GM19438 (cell line): ENCODE data around the gene CTAG1A.
"Not testable (repeated sequence)": the region's sequence is repeated elsewhere in the genome, so short reads cannot be mapped to it uniquely, and the experiment has no call there.

ENCODE experiments used
- ATAC-seq: cut with Tn5 transposase; IDR thresholded peaks from one replicate; pipeline ENCODE4 v1.9.1; 2021; ENCODE audit warnings: low read depth; ENCODE audit not compliant: unreplicated experiment

The CTAG1A gene

DNA sequence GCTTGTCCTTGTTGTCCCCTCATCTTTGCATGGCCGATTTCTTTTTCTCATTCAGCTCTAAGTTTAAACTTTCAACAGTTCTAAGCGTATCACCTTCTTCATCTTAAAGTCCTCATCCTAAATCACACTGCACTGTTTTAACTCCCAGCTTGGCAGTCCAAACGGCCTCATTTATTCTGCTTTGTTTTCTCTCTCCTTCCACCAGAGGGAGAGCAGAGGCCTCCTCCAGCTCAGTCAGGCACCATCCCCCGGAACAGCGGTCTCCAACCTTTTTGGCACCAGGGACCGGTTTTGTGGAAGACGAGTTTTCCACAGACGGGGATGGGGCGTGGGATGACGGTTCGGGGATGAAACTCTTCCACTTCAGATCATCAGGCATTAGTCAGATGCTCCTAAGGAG, 14.6 kb upstream of the CTAG1A start:
- not testable (repeated sequence) for ATAC-seq

DNA sequence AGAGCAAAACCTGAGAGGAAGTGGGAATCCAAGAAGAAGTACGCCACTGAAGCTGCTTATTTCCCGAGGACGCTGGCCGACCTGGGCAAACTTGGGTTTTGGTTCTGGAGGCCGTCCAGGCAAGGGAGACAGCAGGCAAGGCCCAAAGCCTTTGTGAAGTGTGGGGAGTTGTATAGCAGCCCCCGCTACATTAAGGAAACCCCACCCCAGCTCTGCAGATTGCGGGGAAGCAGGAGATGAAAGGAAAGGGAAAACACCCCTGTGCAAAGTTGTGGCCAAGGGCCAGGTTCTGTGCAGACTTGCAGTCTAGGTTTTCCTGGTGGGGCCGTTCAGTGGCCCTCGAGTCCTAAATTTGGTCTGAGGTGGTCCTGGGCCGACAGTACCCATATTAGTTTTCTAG, 11.9 kb upstream of the CTAG1A start:
- not testable (repeated sequence) for ATAC-seq

DNA sequence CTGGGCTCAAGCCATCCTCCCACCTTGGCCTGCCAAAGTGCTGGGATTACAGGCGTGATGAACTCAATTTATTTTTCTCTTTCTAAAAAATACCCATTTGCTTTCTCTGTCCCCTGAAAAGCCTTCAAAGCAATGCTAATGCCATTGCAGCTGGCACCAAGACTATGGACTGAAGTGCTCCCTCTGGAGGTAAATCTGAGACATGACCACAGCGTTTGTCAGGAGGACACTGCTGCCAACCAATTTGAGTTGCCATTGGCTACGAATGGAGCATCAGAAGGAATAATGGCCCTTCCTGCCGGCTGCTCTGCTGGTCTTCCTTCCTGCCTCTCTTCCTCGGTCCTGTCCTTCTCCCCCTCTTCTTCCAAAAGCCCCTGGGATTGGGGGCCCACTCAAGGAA, 9.9 kb upstream of the CTAG1A start:
- not testable (repeated sequence) for ATAC-seq

DNA sequence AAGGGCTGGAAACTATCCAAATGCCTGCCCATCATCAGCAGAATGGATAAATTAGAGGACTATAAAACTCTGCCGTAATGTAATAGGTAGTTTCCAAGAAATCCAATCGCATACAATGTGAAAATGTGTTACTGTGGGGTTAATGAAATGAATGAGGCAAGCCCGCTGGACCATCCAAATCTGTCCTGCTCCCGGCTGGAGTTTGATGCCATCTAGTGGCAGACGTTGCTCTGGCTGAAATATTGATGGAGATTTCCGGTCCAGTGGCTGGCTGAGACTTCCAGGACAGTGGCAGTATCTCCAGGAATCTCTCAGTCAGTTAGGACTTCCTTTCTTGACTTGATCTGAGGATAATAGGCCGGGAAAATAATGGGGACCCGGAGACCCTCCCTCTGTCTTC, 1.9 kb upstream of the CTAG1A start:
- not testable (repeated sequence) for ATAC-seq

DNA sequence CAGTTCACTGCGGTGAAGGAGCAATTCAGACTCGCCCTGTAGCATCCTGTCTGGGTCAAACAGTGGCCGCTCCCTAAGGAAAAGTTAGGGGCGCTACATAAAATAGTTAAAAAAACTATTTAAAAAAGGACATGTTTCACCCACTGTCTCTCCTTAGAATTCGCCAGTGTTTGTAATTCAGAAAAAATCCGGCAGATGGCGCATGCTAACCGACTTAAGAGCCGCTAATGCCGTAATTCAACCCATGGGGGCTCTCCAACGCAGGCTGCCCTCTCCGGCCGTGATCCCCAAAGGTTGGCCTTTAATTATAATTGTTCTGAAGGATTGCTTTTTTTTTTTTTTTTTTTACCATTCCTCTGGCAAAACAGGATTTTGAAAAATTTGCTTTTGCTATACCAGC, 5.5 kb downstream of the CTAG1A start:
- ATAC-seq, result not testable (repeated sequence)

DNA sequence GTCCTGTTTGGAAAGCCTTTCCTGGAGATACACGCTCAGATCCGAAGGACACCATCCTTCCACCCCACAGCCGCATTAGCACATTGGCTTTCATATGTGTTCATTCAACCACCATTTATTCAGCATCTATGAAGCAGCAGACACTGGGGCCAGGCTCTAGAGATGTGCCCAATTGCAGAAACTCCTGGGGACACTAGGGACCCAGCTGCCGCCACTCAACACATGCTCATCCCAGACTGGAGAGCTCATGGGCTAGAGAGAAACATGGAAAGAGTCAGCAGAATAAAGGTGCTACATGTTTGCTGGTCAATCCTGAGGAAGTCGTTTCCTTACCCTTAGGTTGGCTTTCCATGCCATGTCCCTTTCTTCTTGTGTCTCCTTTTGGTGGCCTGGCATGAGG, 7.6 kb downstream of the CTAG1A start:
- no peak for ATAC-seq

DNA sequence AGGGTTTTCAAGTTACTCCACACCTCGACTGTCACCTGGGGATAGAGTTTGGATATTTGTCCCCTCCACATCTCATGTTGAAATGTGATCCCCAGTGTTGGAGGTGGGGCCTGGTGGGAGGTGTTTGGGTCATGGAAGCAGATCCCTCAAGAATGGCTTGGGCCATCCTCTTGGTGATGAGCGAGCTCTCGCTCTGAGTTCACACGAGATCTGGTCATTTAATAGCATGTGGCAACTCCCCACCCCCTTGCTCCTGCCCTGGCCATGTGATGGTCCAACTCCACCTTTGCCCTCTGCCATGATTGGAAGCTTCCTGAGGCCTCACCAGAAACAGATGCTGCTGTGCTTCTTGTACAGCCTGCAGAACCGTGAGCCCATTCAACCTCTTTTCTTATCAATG, 8.3 kb downstream of the CTAG1A start:
- no peak for ATAC-seq

DNA sequence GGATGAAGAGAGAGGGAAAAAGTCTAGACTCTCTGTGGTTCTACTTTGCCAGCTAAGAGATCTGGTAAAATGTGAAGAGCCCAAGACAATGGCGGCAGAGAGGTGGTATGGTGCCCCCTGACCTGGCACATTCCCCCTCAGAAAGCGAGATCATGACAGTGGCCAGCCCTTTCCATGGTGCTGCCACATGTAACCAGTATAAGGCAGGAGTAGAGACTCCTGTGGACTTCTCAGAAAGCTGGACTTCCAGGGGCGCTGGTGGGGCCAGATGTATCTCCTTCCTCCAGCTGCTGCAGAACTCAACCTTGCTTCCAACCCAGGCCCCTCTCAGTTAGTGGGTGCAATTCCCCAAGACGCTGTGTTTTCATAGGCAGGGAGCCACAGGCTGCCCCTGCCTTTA, 9.6 kb downstream of the CTAG1A start:
- no peak for ATAC-seq

DNA sequence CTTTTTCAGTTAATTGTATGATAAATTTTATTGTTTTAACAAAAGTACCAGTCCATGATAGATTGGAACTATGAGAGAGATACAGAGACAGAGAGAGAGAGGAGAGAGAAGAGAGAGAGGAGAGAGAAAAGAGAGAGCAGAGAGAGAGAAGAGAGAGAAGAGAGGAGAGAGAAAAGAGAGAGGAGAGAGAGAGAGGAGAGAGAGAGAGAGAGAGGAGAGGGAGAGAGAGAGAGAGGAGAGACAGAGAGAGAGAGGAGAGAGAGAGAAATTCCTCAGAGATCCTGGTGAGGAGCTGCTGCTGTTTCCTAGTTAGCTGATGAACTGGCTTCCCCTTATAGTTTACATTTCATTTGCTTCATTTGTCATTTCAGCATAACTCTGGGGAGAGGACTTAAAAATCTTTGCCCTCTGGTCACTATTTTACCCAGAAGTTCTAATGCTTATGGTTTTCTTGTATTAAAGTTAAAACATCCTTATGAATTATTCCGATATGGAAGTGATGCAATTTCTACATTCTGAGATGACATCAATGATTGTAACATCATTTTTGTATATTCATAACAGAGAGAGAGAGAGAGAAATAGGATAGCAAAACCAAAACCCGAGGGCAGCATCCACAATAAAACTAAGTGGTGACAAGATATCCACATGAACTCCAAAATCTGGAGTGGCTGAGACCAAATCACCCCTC, 10.8 kb downstream of the CTAG1A start:
- ATAC-seq, result no peak

DNA sequence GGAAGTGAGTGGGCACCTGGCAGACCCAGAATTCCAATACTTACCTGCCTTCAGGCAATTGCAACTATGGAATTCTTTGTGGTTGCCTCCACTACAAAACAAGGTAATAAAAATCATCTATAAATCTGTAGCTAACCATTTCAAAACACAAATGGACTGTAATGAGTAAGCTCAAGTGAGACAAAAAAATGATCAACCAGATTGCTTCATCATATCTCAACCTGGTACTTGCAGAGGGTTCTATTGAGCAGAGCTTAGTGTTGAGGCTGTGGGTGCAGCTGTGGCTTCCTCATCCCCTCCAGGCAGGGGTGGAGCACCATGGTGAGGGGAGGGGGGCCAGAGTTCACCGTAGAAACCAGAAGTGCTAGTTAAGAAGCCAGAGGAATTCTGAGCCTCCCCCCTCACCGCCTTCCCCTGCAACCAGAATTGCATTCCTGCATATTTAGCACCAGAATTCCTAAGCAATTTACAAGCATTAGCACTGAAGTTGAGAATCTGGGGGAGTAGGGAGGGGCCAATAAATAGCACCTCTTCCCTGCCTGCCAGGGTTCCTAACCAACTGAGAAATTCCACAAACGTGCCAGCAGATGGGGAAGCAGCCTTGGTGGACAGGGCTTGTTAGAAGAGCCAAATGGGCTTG, 11.5 kb downstream of the CTAG1A start:
- ATAC-seq, result no peak

DNA sequence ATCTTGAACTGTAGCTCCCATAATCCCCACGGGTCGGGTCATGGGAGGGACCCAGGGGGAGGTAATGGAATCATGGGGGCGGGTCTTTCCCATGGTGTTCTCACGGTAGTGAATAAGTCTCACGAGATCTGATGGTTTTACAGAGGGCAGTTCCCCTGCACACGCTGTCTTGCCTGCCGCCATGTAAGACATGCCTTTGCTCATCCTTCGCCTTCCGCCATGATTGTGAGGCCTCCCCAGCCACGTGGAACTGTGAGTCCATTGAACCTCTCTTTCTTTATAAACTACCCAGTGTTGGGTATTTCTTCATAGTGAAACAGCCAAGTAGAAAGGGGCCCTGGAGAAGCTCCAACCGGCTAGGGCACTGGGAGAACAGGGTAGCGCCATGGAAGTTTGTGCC, 12.3 kb downstream of the CTAG1A start:
- ATAC-seq, result no peak

DNA sequence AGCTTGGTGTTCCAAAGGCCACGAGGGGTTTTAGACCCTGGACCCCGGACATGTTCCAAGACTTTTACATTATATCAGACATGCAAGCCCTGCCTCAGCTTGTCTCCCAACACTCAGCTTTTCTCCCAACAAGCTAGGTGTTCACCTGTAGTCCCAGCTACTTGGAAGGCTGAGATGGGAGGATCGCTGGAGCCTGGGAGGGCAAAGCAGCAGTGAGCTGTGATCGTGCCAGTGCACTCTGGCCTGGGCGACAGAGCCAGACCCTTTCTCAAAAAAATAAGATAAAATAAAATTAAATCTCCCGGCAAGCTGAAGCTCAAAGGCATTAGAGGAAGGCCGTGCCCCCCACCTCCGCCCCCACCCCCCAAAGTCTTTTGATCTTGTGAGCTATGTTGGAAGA, 13.7 kb downstream of the CTAG1A start:
- no peak for ATAC-seq

DNA sequence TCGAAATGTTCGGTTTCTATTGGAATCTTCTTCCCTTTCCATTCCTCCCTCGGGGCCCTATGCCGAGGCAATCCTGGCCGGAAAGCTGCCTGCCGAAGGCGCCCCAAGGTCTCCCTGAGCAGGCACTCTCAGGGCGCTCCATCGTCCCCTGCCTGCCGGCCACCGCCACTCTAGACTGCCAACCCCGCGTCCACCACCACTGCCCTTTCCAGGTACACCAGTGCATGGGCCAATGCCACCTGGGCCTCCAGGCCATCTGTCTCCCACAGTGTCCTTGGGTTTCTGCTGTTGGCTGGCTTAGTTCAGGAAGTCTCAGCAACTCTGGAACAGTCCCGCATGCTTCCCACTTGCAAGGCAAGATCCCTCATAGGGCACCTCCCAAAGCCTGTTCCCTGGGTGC, 14.6 kb downstream of the CTAG1A start:
- no peak for ATAC-seq

DNA sequence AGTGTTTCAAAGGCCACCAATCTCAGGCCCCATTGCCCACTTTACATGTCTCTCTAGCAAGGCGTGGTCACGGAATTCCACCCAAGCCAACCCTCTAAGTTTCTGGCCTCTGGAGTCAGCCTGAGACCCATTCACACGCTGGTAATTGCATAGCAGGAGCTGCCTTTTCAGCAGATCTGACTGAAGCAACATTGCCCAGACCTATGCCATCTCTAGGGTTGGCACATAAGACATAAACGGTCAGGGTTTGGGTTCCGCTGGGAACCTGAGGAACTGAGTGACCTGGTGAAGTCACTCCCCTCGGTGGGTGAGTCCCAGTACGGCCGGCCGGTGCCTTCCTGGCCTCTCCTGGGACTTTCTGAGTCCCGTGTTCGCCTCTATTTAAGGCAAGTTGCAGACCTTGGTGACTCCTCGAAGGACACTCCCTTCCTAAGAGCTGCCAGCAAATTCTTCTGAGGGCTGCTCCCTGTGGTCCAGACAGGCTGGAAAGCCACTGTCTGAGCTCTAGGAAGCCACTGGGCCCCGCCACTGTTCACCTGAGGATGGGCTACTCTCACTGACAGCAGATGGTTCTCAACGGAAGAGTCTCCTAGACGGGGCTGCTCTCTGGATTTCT, 15.9 kb downstream of the CTAG1A start:
- ATAC-seq, result no peak

DNA sequence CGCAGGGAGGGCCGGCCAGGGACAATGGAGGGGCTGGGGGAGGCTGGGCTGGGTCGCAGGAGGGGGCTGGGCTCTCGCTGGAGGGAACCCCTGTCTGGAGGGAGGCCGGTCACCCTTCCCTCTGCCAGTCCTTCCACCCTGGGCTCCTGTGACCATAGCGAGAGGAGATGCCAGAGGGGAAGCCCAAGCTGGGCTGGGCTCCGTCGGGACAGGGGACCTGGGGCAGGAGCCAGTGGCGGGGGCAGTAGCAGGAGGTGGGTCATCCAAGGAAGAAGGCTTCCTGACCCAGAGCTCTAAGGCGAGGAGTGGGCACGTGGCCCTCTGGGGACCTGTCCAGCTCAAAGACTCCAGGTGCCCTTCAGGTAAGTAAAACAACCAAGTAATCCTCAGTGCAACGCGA, 17.3 kb downstream of the CTAG1A start:
- ATAC-seq, result no peak

DNA sequence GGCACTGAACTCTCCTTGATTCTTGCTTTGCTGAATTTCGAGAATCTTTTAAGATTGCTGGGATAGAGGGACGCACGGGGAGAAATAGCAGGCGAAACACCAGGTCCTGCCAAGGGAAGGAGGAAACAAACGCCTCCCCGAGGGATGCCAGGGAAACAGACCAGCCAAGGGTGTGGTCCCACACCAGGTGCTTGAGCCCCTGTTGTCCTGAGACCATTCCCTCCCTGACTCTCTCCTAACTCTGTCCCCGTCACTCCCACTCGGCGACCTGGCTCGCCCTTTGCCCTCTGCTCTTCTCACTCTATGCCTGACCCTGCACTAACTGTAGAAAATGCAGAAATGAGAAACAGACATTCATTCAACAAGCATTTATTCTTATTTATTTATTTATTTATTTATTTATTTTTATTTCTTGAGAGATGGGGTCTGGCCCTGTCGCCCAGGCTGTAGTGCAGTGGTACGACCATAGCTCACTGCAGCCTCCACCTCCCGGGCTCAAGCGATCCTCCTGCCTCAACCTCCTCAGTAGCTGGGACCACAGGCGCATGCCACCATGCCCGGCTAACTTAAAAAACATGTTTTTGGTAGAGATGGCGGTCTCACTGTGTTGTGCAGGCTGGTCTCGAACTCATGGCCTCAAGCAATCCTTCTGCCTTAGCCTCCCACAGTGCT, 18.0 kb downstream of the CTAG1A start:
- ATAC-seq, result no peak

DNA sequence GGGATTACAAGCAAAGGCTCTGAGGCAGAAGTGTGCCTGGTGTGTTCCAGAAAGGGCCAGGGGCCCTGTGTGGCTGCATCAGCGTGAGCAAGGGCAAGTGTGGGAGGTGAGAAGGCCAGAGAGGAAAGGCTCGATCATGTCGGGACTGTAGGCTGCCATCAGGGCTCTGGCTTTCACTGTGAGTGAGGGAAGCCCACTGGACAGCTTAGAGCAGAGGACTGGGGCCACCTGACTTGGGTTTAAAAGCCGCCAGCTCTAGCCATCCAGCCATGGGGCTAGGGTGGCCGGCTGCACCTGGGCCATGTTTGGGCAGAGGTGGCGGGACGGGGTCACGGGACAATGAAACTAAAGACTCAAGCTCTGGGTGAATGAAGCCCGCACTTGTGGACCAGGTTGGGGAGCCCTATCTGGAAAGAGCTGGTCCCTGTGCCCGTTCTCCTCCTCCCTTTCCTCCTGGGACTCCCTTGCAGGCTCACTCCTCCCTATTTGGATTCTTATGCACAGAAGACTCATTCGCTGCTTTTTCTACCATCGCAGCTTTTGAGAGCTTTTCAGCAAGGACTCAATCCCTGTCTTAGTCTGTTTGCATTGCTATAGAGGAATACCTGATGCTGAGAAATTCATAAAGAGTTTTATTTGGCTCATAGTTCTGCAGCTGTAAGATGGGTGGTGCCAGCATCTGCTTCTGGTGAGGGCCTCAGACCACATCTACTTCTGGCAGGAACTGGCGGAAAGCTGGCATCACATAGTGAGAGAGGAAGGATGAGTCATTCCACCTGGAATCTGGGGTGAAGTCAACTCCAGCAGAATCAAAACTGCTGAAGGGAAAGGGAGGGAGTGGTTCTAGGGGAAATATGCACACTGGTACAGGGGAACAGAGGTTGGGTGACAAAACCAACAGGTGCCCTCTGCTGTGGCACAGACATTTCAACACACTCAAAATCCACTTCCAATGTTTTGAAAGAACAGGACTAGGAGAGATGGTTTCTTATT, 18.8 kb downstream of the CTAG1A start:
- no peak for ATAC-seq

DNA sequence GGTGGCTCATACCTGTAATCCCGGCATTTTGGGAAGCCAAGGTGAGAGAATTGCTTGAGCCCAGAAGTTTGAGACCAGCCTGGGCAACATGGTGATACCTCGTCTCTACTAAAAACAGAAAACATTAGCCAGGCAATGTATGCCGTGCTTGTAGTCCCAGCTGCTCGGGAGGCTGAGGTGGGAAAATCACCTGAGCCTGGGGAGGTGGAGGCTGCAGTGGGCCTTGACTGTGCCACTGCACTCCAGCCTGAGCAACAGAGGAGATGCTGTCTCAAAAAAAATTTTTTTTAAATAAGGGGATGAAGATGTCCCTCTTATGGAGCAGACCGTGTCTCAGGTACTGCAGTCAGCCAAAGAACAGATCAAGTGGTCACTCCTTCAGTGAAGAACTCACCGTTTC, 20.6 kb downstream of the CTAG1A start:
- no peak for ATAC-seq

DNA sequence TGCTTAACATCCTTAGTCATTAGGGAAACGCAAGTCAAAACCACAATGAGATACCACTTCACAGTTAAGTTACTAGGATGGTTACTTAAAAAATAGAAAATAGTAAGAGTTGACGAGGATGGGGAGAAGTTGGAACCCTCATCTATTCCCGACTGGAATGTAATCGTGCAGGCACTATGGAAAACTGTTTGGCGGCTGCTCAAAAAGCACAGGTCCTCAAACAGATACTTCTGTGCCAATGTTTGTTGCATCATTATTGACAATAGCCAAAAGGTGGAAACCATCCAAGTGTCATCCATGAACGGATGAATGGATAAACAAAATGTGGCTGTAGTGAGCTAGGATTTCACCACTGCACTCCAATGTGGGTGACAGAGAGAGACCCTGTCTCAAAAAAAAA, 22.4 kb downstream of the CTAG1A start:
- ATAC-seq, result no peak

DNA sequence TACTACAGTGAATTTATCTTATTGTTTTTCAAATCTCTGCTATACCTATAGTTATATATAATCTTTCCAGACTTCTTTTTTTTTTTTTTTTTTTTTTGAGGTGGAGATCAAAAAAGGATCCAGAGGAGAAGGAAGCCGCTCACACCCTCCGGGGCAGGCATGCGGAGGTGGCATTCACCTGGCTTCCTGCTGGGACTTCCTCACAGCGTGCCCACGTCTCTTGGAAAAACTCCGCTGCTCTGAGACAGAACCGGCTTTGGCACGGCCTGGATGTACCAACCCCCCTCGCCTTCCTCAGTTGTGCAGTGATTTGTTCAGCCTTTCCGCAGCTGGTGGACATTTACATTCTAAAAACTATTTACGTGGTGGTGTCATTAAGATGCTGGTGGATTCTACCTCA, 23.0 kb downstream of the CTAG1A start:
- not testable (repeated sequence) for ATAC-seq
